Kidney (tissue), 14 donors: ENCODE data around the gene PLPP3. TPM values are rescaled to one million over a fixed set of nuclear protein-coding genes. Genes with fewer than 3 reads are reported as not detected.

ENCODE experiments used
- DNase-seq, 5 donors: peaks; one replicate each; pipeline ENCODE4 v3.0.0-alpha.2; 2013 to 2020
- FAIRE-seq: peaks from 2 replicates; lab custom pipeline; 2012; peaks lifted over from hg19 to GRCh38; lab: Jason Lieb, UNC
- H3K27ac ChIP-seq, 2 donors: one replicate each; pipeline ENCODE4 v1.7.0; 2013; ENCODE audit warnings: low read depth in 2 of 2, low read length in 2 of 2, inconsistent platforms in 1 of 2
- H3K27me3 ChIP-seq: one replicate; pipeline ENCODE4 v1.7.1; 2013; ENCODE audit warnings: low read length, inconsistent platforms; ENCODE audit not compliant: control insufficient read depth, insufficient read depth
- H3K36me3 ChIP-seq, 3 donors: one replicate each; pipeline versions ENCODE4 v1.7.0 to v1.7.1; 2013; ENCODE audit warnings: low read length in 3 of 3, control low read depth in 1 of 3, inconsistent platforms in 1 of 3; ENCODE audit not compliant: insufficient read depth in 3 of 3, control insufficient read depth in 2 of 3
- H3K4me1 ChIP-seq, 3 donors: one replicate each; pipeline versions ENCODE4 v1.7.0 to v1.7.1; 2013; ENCODE audit warnings: low read length in 3 of 3, inconsistent platforms in 1 of 3, low read depth in 1 of 3; ENCODE audit not compliant: control insufficient read depth in 2 of 3, insufficient read depth in 2 of 3
- H3K4me3 ChIP-seq, 3 donors: one replicate each; pipeline versions ENCODE4 v1.7.0 to v1.8.1; 2013; ENCODE audit warnings: low read length in 3 of 3, control low read depth in 1 of 3, inconsistent platforms in 1 of 3
- H3K9ac ChIP-seq, 3 donors: one replicate each; pipeline versions ENCODE4 v1.7.0 to v1.7.1; 2013; ENCODE audit warnings: low read length in 3 of 3, control low read depth in 1 of 3, inconsistent platforms in 1 of 3
- H3K9me3 ChIP-seq, 3 donors: one replicate each; pipeline versions ENCODE4 v1.7.0 to v1.7.1; 2013; ENCODE audit warnings: low read length in 3 of 3, control low read depth in 1 of 3, inconsistent platforms in 1 of 3; ENCODE audit not compliant: control insufficient read depth in 2 of 3, insufficient read depth in 1 of 3
- CTCF ChIP-seq: IDR thresholded peaks from 3 replicates; pipeline ENCODE4 v1.5.1; 2012; ENCODE audit warnings: mild to moderate bottlenecking, moderate library complexity, borderline replicate concordance; ENCODE audit not compliant: insufficient read depth; ENCODE audit errors: extremely low read depth
- intact Hi-C: fragments of 100-400 bp; cut with DNase I; formaldehyde crosslinking; loops from one replicate; pipeline ENCODE4 v1.11.1; 2022
- polyA plus RNA-seq: library from polyadenylated mRNA; stranded (reverse); fragments of 350-450 nt; fragmentation: Illumina TruSeq; extraction: RNeasy Lipid Tissue Mini Kit (QIAGEN cat#74804); gene quantifications from one replicate; pipeline ENCODE4 v1.2.3, GENCODE V29; 2014; ENCODE audit warnings: low read depth, low replicate concordance; ENCODE audit not compliant: insufficient read depth
- total RNA-seq: library from RNA; stranded (reverse); fragmentation: NEBNext Ultra II Directional; extraction: Animal tissue kit (Norgen Biotek cat#: 25700); gene quantifications from one replicate; pipeline ENCODE4 v1.2.1, GENCODE V29; 2021
- donor health status: control.
- donor health status: control.
- donor health status: control.
- donor health status: control.
- donor health status: control.
- donor health status: DM: yes; HTN: yes; CAD: no.
- donor health status: Normal renal cell carcinoma (clear cell type).

PLPP3 gene
- total and polyA plus RNA-seq, 2 donors from 2014 or later = 100 to 107 TPM

GRCh38 chr1:56461158-56462127 is 117.9 kb downstream of the PLPP3 start:
- H3K9ac ChIP-seq = no peak overlapping the region
- DNase-seq (peak in 2 of 5 donors; percentile 44 to 49), FAIRE-seq (no peak)
- no peaks in the 10 kb centered on the region for H3K36me3 ChIP-seq
- H3K9me3 ChIP-seq = no peaks in the 10 kb centered on the region
- peaks cover 0 to 7% (median 2%) of the 10 kb centered on the region in 3 donors for H3K4me1 ChIP-seq
- no peak overlapping the region for H3K27ac ChIP-seq
- intact Hi-C loops = no loop called here
- H3K4me3 ChIP-seq = no peak overlapping the region
- H3K27me3 ChIP-seq = no peaks in the 10 kb centered on the region
- no peak for TF ChIP-seq CTCF

GRCh38 chr1:56459260-56459659 is 120.1 kb downstream of the PLPP3 start:
- DNase-seq (no peak), FAIRE-seq (no peak)
- no peak for TF ChIP-seq CTCF
- Histone ChIP-seq H3K27ac (no peak overlapping the region), H3K9me3 (no peaks in the 10 kb centered on the region), H3K27me3 (no peaks in the 10 kb centered on the region), H3K4me3 (no peak overlapping the region), H3K4me1 (peaks cover 0 to 7% (median 2%) of the 10 kb centered on the region in 3 donors), H3K36me3 (no peaks in the 10 kb centered on the region), H3K9ac (no peak overlapping the region)
- intact Hi-C loops = no loop called here

- no peak for TF ChIP-seq CTCF
- H3K4me3 ChIP-seq = no peak overlapping the region
- intact Hi-C loops = no loop called here
- no peak for FAIRE-seq
- H3K27ac ChIP-seq = peak overlapping the region in 1 of 2 donors; percentile 74
- peak in 1 of 5 donors; percentile 40 for DNase-seq
- no peaks in the 10 kb centered on the region for H3K36me3 ChIP-seq
- H3K4me1 ChIP-seq = peaks cover 0 to 11% (median 5%) of the 10 kb centered on the region in 3 donors
- no peaks in the 10 kb centered on the region for H3K27me3 ChIP-seq
- no peaks in the 10 kb centered on the region for H3K9me3 ChIP-seq
- no peak overlapping the region for H3K9ac ChIP-seq
Measured at GRCh38 chr1:56457756-56458375, 121.5 kb downstream of the PLPP3 start.
